Prostate gland (tissue), 2 donors: ENCODE data around the gene KANSL1. TPM values are rescaled to one million over a fixed set of nuclear protein-coding genes. Genes with fewer than 3 reads are reported as not detected.

Experiments used
- DNase-seq: peaks from one replicate; pipeline ENCODE4 v3.0.0-alpha.2; 2019; ENCODE audit warnings: low spot score
- H3K27ac ChIP-seq, 2 donors: fragments of 200-600 bp; sonication (generic); 2 replicates each; pipeline ENCODE4 v1.5.1; 2017 to 2019
- H3K27me3 ChIP-seq: fragments of 200-600 bp; sonication (generic); replicated peaks from 2 replicates; pipeline ENCODE4 v1.5.1; 2019; ENCODE audit not compliant: insufficient read depth
- H3K36me3 ChIP-seq, 2 donors: fragments of 200-600 bp; sonication (generic); 1 replicate in 1 of 2; 2 replicates in 1 of 2; pipeline versions ENCODE4 v1.5.1 to v1.8.1; 2017 to 2019
- H3K4me1 ChIP-seq: fragments of 200-600 bp; sonication (generic); replicated peaks from 2 replicates; pipeline ENCODE4 v1.5.1; 2019
- H3K4me3 ChIP-seq, 2 donors: fragments of 200-600 bp; sonication (generic); 2 replicates each; pipeline ENCODE4 v1.5.1; 2017 to 2019
- H3K9me3 ChIP-seq: fragments of 200-600 bp; sonication (generic); 2 replicates; pipeline ENCODE4 v1.5.1; 2017
- CTCF ChIP-seq, 4 experiments: fragments of 200-600 bp in 2 of 4; fragments of 450-650 bp in 2 of 4; sonication (generic) in 2 of 4; IDR thresholded peaks; 1 replicate in 3 of 4; 2 replicates in 1 of 4; pipeline ENCODE4 v1.5.1; 2016 to 2019; ENCODE audit warnings: antibody characterized with exemption in 4 of 4, mild to moderate bottlenecking in 2 of 4, moderate library complexity in 2 of 4
- POLR2A ChIP-seq: fragments of 450-650 bp; IDR thresholded peaks from one replicate; pipeline ENCODE4 v1.6.1; 2016; ENCODE audit warnings: antibody characterized with exemption, mild to moderate bottlenecking
- POLR2AphosphoS5 ChIP-seq: sonication (generic); formaldehyde crosslinking; IDR thresholded peaks from one replicate; pipeline ENCODE4 v1.6.1; 2017; ENCODE audit warnings: antibody characterized with exemption
- WGBS: methylation state at CpG from one replicate; pipeline ENCODE4 v1.1.5; 2018; 5-methylcytosine and 5-hydroxymethylcytosine counted together
- intact Hi-C: fragments of 100-400 bp; cut with DNase I; formaldehyde crosslinking; loops from one replicate; pipeline ENCODE4 v1.14.2; 2022
- total RNA-seq, 2 donors: library from RNA; depleted of rRNA; stranded (reverse); fragments of >200 nt; gene quantifications; one replicate each; pipeline ENCODE4 v1.1.0, GENCODE V29; 2016

KANSL1 gene
- total RNA-seq, 2 donors from 2014 or later = 60.4 to 109 TPM

GRCh38 chr17:46200197-46200596, 7.0 kb upstream of the KANSL1 start:
- H3K9me3 ChIP-seq = no peaks in the 10 kb centered on the region
- H3K4me1 ChIP-seq = no peaks in the 10 kb centered on the region
- no peak overlapping the region for H3K27ac ChIP-seq
- TF ChIP-seq CTCF (IDR thresholded peaks at IDR 0.05) (no peak), POLR2AphosphoS5 (no peak), POLR2A (no peak)
- intact Hi-C loops = no loop called here
- no peak for DNase-seq
- no peaks in the 10 kb centered on the region for H3K27me3 ChIP-seq
- 76% methylated on average over 7 of the region's 7 CpGs for WGBS
- H3K36me3 ChIP-seq = no peaks in the 10 kb centered on the region
- no peak overlapping the region for H3K4me3 ChIP-seq

GRCh38 chr17:46199379-46199778, 6.2 kb upstream of the KANSL1 start:
- no peak overlapping the region for H3K27ac ChIP-seq
- no peaks in the 10 kb centered on the region for H3K9me3 ChIP-seq
- no peaks in the 10 kb centered on the region for H3K4me1 ChIP-seq
- H3K4me3 ChIP-seq = no peak overlapping the region
- no peak for DNase-seq
- TF ChIP-seq POLR2AphosphoS5 = no peak
- TF ChIP-seq CTCF (IDR thresholded peaks at IDR 0.05) = no peak
- no peak for TF ChIP-seq POLR2A
- no peaks in the 10 kb centered on the region for H3K36me3 ChIP-seq
- intact Hi-C loops = no loop called here
- no peaks in the 10 kb centered on the region for H3K27me3 ChIP-seq

GRCh38 chr17:46198233-46198632, 5.0 kb upstream of the KANSL1 start:
- TF ChIP-seq CTCF (IDR thresholded peaks at IDR 0.05) (no peak), POLR2A (no peak), POLR2AphosphoS5 (no peak)
- H3K36me3 ChIP-seq = no peaks in the 10 kb centered on the region
- H3K4me1 ChIP-seq = no peaks in the 10 kb centered on the region
- WGBS = 94% methylated on average over 1 of the region's 1 CpG
- intact Hi-C loops = no loop called here
- no peak overlapping the region for H3K27ac ChIP-seq
- DNase-seq = no peak
- no peaks in the 10 kb centered on the region for H3K27me3 ChIP-seq
- H3K4me3 ChIP-seq = no peak overlapping the region
- H3K9me3 ChIP-seq = no peaks in the 10 kb centered on the region

GRCh38 chr17:46197530-46197929, 4.3 kb upstream of the KANSL1 start:
- no peak overlapping the region for H3K27ac ChIP-seq
- no peak for TF ChIP-seq CTCF (IDR thresholded peaks at IDR 0.05)
- TF ChIP-seq POLR2A = no peak
- no peak for TF ChIP-seq POLR2AphosphoS5
- no peaks in the 10 kb centered on the region for H3K36me3 ChIP-seq
- H3K9me3 ChIP-seq = no peaks in the 10 kb centered on the region
- H3K4me1 ChIP-seq = no peaks in the 10 kb centered on the region
- 92% methylated on average over 6 of the region's 6 CpGs for WGBS
- no peak overlapping the region for H3K4me3 ChIP-seq
- DNase-seq = no peak
- intact Hi-C loops = no loop called here
- H3K27me3 ChIP-seq = no peaks in the 10 kb centered on the region

GRCh38 chr17:46195939-46196716, 2.9 kb upstream of the KANSL1 start:
- no peaks in the 10 kb centered on the region for H3K4me1 ChIP-seq
- DNase-seq = no peak
- no peak overlapping the region for H3K27ac ChIP-seq
- intact Hi-C loops = no loop called here
- no peaks in the 10 kb centered on the region for H3K9me3 ChIP-seq
- 98% methylated on average over 2 of the region's 2 CpGs for WGBS
- H3K36me3 ChIP-seq = no peaks in the 10 kb centered on the region
- H3K4me3 ChIP-seq = no peak overlapping the region
- TF ChIP-seq POLR2AphosphoS5 (no peak), POLR2A (no peak), CTCF (IDR thresholded peaks at IDR 0.05) (no peak)
- H3K27me3 ChIP-seq = no peaks in the 10 kb centered on the region
